22Rv1 (cell line): ENCODE data around the gene SPG7.

Experiments used
- ZFX ChIP-seq: fragments of 450-650 bp; IDR thresholded peaks from 2 replicates; pipeline ENCODE4 v1.6.1; 2017; ENCODE audit warnings: antibody characterized with exemption, borderline replicate concordance
- TF ChIP-seq, protein P1 (sequence below): fragments of 450-650 bp; IDR thresholded peaks from 2 replicates; pipeline ENCODE4 v1.5.1; 2017; ENCODE audit warnings: mild to moderate bottlenecking

DNA sequence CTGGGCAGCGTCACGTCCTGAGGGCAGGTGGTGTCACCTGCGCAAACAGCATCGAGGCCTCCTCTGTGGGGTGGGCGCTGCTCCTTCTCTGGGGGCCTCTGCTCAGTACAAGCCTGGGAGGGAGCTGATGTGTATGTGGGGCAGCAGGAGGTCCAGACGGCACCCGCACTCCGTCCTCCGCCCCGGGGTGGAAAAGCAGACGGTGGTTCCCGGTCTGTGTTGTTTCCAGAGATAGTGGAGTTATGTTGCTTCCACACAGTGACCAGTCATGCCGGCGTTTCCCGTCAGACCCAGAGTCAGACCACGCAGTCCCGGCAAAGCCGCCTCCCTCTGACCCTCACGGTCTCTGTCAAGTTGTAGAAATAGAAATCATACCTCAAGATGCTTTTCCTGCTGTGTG, 38.6 kb downstream of the SPG7 start:
- TF ChIP-seq, protein P1, sequence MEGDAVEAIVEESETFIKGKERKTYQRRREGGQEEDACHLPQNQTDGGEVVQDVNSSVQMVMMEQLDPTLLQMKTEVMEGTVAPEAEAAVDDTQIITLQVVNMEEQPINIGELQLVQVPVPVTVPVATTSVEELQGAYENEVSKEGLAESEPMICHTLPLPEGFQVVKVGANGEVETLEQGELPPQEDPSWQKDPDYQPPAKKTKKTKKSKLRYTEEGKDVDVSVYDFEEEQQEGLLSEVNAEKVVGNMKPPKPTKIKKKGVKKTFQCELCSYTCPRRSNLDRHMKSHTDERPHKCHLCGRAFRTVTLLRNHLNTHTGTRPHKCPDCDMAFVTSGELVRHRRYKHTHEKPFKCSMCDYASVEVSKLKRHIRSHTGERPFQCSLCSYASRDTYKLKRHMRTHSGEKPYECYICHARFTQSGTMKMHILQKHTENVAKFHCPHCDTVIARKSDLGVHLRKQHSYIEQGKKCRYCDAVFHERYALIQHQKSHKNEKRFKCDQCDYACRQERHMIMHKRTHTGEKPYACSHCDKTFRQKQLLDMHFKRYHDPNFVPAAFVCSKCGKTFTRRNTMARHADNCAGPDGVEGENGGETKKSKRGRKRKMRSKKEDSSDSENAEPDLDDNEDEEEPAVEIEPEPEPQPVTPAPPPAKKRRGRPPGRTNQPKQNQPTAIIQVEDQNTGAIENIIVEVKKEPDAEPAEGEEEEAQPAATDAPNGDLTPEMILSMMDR: no peak
- TF ChIP-seq ZFX: no peak
